Measurements from ENCODE around the gene SEMA3F. TPM values are rescaled to one million over a fixed set of nuclear protein-coding genes. Genes with fewer than 3 reads are reported as not detected.
"Not testable (repeated sequence)": the region's sequence is repeated elsewhere in the genome, so short reads cannot be mapped to it uniquely, and the experiment has no call there.

Gene SEMA3F
- total RNA-seq, 1 experiment from 2014 or later: 34.0 TPM

DNA sequence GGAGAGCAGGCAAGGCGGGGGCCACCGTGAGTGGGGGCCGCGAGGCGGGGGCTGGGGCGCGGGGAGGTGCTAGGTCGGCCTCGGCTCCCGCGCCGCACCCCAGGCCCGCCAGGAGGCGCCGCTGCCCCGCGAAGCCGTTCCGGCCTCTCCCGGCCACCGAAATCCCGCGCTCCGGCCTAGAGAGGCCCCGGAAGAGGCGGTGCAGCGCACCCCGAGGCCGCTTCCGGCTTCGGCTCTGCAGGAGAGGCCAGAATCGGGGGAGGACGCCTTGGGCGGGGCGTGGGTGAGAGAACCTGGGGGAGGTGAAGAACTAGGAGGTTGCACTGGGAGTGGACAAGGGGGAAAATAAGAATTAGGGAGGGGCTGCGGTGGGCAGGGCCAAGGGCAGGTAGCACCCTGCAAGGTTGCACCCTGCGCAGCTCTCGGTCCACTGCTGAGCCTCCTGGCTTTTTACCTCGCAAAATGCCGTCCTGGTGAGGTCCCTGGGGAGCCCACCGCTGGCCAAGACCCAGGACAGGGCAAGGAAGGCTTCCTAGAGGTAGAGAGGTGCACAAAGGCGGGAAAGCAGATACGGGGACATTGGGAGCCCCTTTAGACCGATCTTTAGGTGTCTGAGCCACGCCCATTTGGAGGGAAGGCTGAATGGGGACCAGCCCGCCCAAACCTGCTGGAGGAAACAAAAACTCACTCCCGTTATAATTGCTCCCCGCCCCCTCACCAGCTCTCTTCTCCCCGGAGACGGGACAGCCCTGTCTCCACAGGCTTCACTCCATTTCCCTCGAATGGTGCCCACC, 72.5 kb downstream of the SEMA3F start:
- H4K20me1 ChIP-seq (ENCODE audit: insufficient read depth): no peaks in the 10 kb centered on the region
- peak overlapping the region; percentile 34; the same call in 1 of the 2 replicates for H3K27ac ChIP-seq
- no peaks in the 10 kb centered on the region for H3K79me2 ChIP-seq (ENCODE audit: low read depth)
- BruUV-seq (replicated peaks): TSS peak; percentile 92
- no peaks in the 10 kb centered on the region for H3K9me2 ChIP-seq (ENCODE audit: insufficient read depth)
- DNase-seq: peak; percentile 93 to 98
- ChIA-PET CTCF (interaction anchor here (0.7 to 1.7 kb wide), 8 partner anchors 8 to 110 kb away, joined by 3 to 9 read pairs (median 7); partner anchors contain the start of gene GNAI2), POLR2A (ENCODE audit: unreplicated experiment) (interaction anchor here (0.5 to 0.9 kb wide), 5 partner anchors 19 to 134 kb away, joined by 4 to 16 read pairs (median 7); no protein-coding TSS in a partner anchor)
- intact Hi-C loops (cut with micrococcal nuclease; ENCODE audit: unreplicated experiment): loop anchor here (1.0 to 5.0 kb wide), 7 partner anchors 10 to 110 kb away; no protein-coding TSS in a partner anchor
- peak overlapping the region; percentile 95 for H2AFZ ChIP-seq
- TF ChIP-seq, protein P1, sequence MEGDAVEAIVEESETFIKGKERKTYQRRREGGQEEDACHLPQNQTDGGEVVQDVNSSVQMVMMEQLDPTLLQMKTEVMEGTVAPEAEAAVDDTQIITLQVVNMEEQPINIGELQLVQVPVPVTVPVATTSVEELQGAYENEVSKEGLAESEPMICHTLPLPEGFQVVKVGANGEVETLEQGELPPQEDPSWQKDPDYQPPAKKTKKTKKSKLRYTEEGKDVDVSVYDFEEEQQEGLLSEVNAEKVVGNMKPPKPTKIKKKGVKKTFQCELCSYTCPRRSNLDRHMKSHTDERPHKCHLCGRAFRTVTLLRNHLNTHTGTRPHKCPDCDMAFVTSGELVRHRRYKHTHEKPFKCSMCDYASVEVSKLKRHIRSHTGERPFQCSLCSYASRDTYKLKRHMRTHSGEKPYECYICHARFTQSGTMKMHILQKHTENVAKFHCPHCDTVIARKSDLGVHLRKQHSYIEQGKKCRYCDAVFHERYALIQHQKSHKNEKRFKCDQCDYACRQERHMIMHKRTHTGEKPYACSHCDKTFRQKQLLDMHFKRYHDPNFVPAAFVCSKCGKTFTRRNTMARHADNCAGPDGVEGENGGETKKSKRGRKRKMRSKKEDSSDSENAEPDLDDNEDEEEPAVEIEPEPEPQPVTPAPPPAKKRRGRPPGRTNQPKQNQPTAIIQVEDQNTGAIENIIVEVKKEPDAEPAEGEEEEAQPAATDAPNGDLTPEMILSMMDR (conservative IDR thresholded peaks at IDR 0.05): peak; percentile 66
- no peak for TF ChIP-seq EZH2 (IDR thresholded peaks at IDR 0.05; ENCODE audit: low read depth)
- peaks cover 12% of the 10 kb centered on the region for H3K4me1 ChIP-seq (replicated peaks; ENCODE audit: insufficient read depth)
- H3K4me3 ChIP-seq: peak overlapping the region; percentile 64
- no peaks in the 10 kb centered on the region for H3K27me3 ChIP-seq (ENCODE audit: insufficient read depth, low read depth)
- peaks cover 13% of the 10 kb centered on the region; the same call in 1 of the 2 replicates for H3F3A ChIP-seq (ENCODE audit: insufficient read depth, low read depth)
- peak overlapping the region; percentile 90 for H3K4me2 ChIP-seq
- H3K9me3 ChIP-seq (ENCODE audit: insufficient read depth, low read depth): no peaks in the 10 kb centered on the region
- no peaks in the 10 kb centered on the region for H3K36me3 ChIP-seq (ENCODE audit: low read depth)

DNA sequence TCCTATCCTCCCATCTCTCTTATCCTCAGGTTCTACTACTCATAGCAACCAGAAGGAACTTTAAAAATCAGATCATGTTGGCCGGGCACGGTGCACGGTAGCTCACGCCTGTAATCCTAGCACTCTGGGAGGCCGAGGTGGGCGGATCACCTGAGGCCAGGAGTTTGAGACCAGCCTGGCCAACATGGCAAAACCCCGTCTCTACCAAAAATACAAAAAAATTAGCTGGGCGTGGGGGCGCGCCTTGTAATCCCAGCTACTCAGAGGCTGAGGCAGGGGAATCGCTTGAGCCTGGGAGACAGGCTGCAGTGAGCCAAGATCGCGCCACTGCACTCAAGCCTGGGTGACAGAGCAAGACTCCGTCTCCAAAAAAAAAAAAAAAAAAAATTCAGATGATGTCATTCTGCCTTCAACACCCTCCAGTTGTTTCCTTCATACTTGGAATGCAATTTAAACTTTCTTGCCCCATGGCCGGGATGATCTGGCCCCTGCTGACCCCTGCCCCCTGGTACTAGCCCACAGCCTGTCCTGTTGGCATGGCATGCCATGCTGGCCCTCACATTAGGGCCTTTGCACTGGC, 73.2 kb downstream of the SEMA3F start:
- Histone ChIP-seq H3K4me3 (peak overlapping the region; percentile 64), H3K27ac (peak overlapping the region; percentile 34; the same call in 1 of the 2 replicates), H3K4me2 (peak overlapping the region; percentile 90), H3K4me1 (replicated peaks; ENCODE audit: insufficient read depth) (peaks cover 12% of the 10 kb centered on the region), H3F3A (ENCODE audit: insufficient read depth, low read depth) (peaks cover 13% of the 10 kb centered on the region; the same call in 1 of the 2 replicates), H2AFZ (peak overlapping the region; percentile 83)
- CTCF ChIA-PET: interaction anchor here (0.5 to 1.7 kb wide), 6 partner anchors 18 to 109 kb away, joined by 3 to 9 read pairs (median 6); no protein-coding TSS in a partner anchor
- H3K9me2 ChIP-seq (ENCODE audit: insufficient read depth); BruUV-seq (replicated peaks); H3K36me3 ChIP-seq (ENCODE audit: low read depth); H3K9me3 ChIP-seq (ENCODE audit: insufficient read depth, low read depth); H3K79me2 ChIP-seq (ENCODE audit: low read depth); H3K27me3 ChIP-seq (ENCODE audit: insufficient read depth, low read depth); DNase-seq; H4K20me1 ChIP-seq (ENCODE audit: insufficient read depth): not testable (repeated sequence)
- POLR2A ChIA-PET (ENCODE audit: unreplicated experiment): interaction anchor here (0.6 to 0.9 kb wide), 3 partner anchors 37 to 133 kb away, joined by 4 to 10 read pairs (median 7); no protein-coding TSS in a partner anchor
- intact Hi-C loops (cut with micrococcal nuclease; ENCODE audit: unreplicated experiment): loop anchor here (1.0 to 5.0 kb wide), 2 partner anchors 9 to 109 kb away; no protein-coding TSS in a partner anchor

DNA sequence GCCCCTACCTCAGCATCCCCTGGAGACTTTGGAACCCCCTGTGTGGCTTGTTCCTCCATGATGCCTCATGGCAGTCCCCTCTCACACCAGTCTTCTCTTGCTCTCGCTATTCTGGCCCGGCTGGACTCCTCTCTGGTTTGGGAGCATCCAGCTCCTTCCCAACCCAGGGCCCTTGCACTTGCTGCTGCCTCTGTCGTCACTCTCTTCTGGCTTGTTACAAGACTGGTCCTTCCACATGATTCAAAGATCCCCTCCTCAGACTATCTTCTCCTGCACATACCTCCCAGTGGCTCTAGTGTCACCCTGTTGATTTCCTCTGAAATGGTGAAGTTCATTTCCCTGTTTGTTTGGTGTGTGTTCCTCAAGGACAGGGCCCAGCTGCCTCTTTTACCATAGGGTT, 74.4 kb downstream of the SEMA3F start:
- Histone ChIP-seq H3K9me2 (ENCODE audit: insufficient read depth) (no peaks in the 10 kb centered on the region), H2AFZ (no peak overlapping the region), H3K4me3 (no peak overlapping the region), H3K27ac (no peak overlapping the region), H3K4me1 (replicated peaks; ENCODE audit: insufficient read depth) (peaks cover 12% of the 10 kb centered on the region), H3K4me2 (no peak overlapping the region), H3K27me3 (ENCODE audit: insufficient read depth, low read depth) (no peaks in the 10 kb centered on the region), H4K20me1 (ENCODE audit: insufficient read depth) (no peaks in the 10 kb centered on the region), H3K36me3 (ENCODE audit: low read depth) (no peaks in the 10 kb centered on the region), H3K79me2 (ENCODE audit: low read depth) (no peaks in the 10 kb centered on the region), H3K9me3 (ENCODE audit: insufficient read depth, low read depth) (no peaks in the 10 kb centered on the region), H3F3A (ENCODE audit: insufficient read depth, low read depth) (peaks cover 13% of the 10 kb centered on the region; the same call in 1 of the 2 replicates)
- no peak for DNase-seq
- TF ChIP-seq, protein P1 (conservative IDR thresholded peaks at IDR 0.05): no peak
- TF ChIP-seq EZH2 (IDR thresholded peaks at IDR 0.05; ENCODE audit: low read depth): no peak
- no TSS peak for BruUV-seq (replicated peaks)
- POLR2A ChIA-PET (ENCODE audit: unreplicated experiment): no interaction called here
- CTCF ChIA-PET: no interaction called here
- intact Hi-C loops (cut with micrococcal nuclease; ENCODE audit: unreplicated experiment): loop anchor here (5.0 kb wide), 1 partner anchor 108 kb away; no protein-coding TSS in a partner anchor

All from PC-9 (cell line).